PFSK-1 (cell line): ENCODE measurements around the gene MKRN2. TPM values are rescaled to one million over a fixed set of nuclear protein-coding genes. Genes with fewer than 3 reads are reported as not detected.

ENCODE experiments used
- FOXP2 ChIP-seq: optimal IDR thresholded peaks from 2 replicates; pipeline ENCODE3; 2011; ENCODE audit warnings: borderline replicate concordance, control low read depth, inconsistent platforms; ENCODE audit not compliant: insufficient read depth; ENCODE audit errors: extremely low read length, extremely low read depth
- POLR2AphosphoS5 ChIP-seq: IDR thresholded peaks from 2 replicates; pipeline ENCODE4 v1.6.1; 2012; ENCODE audit warnings: low read depth, mild to moderate bottlenecking, control low read depth, low read length, moderate library complexity
- SIN3A ChIP-seq: IDR thresholded peaks from 2 replicates; pipeline ENCODE4 v1.6.1; 2012; ENCODE audit warnings: mild to moderate bottlenecking, low read length, moderate library complexity, borderline replicate concordance; ENCODE audit not compliant: insufficient read depth
- TAF1 ChIP-seq: IDR thresholded peaks from 2 replicates; pipeline ENCODE4 v1.6.1; 2012; ENCODE audit warnings: low read length, control low read depth, borderline replicate concordance; ENCODE audit not compliant: insufficient read depth
- polyA plus RNA-seq: library from polyadenylated mRNA; unstranded; fragments of >200 nt; gene quantifications from one replicate; pipeline ENCODE4 v1.2.1, GENCODE V29; 2012; ENCODE audit warnings: low read depth, missing spikeins; ENCODE audit not compliant: insufficient read length
- TF ChIP-seq, protein P1 (sequence below), 2 experiments: IDR thresholded peaks; 2 replicates each; pipeline versions ENCODE4 v1.6.1 to v1.8.0; 2011 to 2012; ENCODE audit warnings: low read depth in 2 of 2, low read length in 2 of 2, control low read depth in 1 of 2, inconsistent platforms in 1 of 2, mild to moderate bottlenecking in 1 of 2, moderate library complexity in 1 of 2; ENCODE audit not compliant: insufficient read depth in 1 of 2

Gene MKRN2
- 30.2 TPM for polyA plus RNA-seq

DNA sequence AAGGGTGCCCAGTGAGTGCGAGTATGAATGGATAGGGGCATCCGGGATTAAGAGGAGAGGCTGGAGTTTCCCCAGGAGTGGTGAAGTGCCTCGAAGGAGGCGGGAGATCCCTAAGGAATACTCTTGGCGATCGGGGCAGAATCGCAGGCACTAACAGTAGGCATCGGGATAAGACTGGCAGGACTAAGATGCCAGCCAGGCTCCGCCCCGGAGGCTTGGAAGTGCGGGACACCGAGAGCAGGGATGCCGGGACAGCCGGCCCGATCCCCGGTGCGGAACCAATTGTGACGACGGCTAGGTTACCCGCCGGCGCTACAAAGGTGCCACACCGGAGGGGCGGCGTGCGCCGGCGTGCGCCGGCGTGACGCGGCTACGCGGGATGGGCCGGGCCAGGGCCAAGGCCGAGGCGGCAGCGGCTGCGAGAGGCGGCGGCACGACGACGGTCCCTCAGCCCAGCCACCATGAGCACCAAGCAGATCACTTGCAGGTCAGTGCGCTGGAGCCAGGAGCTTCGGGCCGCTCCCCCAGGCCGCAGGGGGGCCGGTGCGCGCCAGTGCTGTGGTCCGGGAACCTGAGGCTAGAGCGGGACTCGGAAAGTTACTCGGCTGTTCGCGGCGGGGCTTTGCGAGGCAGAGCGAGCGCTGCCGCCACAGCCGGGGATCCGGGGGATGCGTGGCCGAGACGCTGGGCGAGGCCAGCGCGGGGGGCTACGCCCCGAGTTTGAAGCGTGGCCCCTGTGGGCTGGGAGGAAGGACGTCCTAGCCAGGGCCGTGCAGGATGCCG lies at the start of gene MKRN2:
Gene MKRN2, plus strand, starts transcription at position 398 of the 783 bp plus-strand sequence. Its CDS starts 64 bp downstream, at position 462.
- TF ChIP-seq, protein P1, sequence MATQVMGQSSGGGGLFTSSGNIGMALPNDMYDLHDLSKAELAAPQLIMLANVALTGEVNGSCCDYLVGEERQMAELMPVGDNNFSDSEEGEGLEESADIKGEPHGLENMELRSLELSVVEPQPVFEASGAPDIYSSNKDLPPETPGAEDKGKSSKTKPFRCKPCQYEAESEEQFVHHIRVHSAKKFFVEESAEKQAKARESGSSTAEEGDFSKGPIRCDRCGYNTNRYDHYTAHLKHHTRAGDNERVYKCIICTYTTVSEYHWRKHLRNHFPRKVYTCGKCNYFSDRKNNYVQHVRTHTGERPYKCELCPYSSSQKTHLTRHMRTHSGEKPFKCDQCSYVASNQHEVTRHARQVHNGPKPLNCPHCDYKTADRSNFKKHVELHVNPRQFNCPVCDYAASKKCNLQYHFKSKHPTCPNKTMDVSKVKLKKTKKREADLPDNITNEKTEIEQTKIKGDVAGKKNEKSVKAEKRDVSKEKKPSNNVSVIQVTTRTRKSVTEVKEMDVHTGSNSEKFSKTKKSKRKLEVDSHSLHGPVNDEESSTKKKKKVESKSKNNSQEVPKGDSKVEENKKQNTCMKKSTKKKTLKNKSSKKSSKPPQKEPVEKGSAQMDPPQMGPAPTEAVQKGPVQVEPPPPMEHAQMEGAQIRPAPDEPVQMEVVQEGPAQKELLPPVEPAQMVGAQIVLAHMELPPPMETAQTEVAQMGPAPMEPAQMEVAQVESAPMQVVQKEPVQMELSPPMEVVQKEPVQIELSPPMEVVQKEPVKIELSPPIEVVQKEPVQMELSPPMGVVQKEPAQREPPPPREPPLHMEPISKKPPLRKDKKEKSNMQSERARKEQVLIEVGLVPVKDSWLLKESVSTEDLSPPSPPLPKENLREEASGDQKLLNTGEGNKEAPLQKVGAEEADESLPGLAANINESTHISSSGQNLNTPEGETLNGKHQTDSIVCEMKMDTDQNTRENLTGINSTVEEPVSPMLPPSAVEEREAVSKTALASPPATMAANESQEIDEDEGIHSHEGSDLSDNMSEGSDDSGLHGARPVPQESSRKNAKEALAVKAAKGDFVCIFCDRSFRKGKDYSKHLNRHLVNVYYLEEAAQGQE (IDR thresholded peaks at IDR 0.05; ENCODE audit: insufficient read depth in 1 of 2, low read depth in 2 of 2, low read length in 2 of 2), result peak in 1 of 2 experiments; percentile 52; a peak in 2 of 4 replicates
- no peak for TF ChIP-seq SIN3A
- TF ChIP-seq POLR2AphosphoS5, result peak; percentile 93
- TF ChIP-seq FOXP2, result peak; percentile 79
- TF ChIP-seq TAF1, result peak; percentile 84

DNA sequence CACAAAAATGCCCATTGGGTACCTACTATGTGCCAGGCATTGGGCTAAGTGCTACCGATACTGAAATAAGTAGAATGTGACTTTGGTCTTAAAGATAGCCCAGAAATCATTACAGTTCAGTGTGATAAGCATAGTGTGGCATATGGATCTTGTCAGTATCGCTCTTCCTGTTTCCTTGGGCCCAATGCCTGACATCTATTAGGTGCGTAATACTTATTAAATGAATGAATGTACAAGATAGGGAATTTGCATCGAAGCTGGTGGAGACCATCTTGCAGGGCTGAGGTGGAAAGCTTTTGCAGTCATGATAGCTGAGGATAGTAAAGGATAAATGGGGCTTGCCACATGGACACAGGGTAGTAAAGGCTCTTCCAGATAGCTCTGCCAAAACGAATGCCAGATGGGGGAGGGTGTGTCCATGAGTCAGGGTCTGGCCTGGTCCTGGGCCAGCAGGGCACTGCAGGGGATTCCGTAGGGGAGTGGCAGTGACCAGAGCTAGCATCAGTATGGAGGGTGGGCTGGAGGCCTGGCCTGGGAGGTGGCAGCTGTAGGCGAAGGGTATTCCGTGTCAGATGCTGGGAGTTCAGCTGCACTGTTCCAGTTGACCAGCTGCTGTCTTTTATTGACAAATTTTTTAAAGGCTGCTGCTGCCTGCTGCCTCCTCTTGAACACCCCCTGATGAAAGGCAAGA lies 49.2 kb upstream of the MKRN2 start:
- TF ChIP-seq, protein P1 (IDR thresholded peaks at IDR 0.05; ENCODE audit: insufficient read depth in 1 of 2, low read depth in 2 of 2, low read length in 2 of 2), result no peak
- no peak for TF ChIP-seq SIN3A
- TF ChIP-seq POLR2AphosphoS5, result no peak
- no peak for TF ChIP-seq TAF1
- no peak for TF ChIP-seq FOXP2

GRCh38 chr3:12508291-12508700 lies 48.6 kb upstream of the MKRN2 start:
- TF ChIP-seq SIN3A (no peak), POLR2AphosphoS5 (no peak), FOXP2 (no peak)
- TF ChIP-seq, protein P1 (IDR thresholded peaks at IDR 0.05; ENCODE audit: insufficient read depth in 1 of 2, low read depth in 2 of 2, low read length in 2 of 2), result no peak

GRCh38 chr3:12509466-12509865 lies 47.4 kb upstream of the MKRN2 start:
- no peak for TF ChIP-seq TAF1
- TF ChIP-seq, protein P1 (IDR thresholded peaks at IDR 0.05; ENCODE audit: insufficient read depth in 1 of 2, low read depth in 2 of 2, low read length in 2 of 2), result no peak
- no peak for TF ChIP-seq FOXP2
- TF ChIP-seq POLR2AphosphoS5, result no peak
- no peak for TF ChIP-seq SIN3A
